Astrocyte (in vitro differentiated cells and primary cell): ENCODE data around the gene PPP1R1B.

ENCODE experiments used
- CTCF ChIP-seq: IDR thresholded peaks from 2 replicates; pipeline ENCODE4 v1.5.1; 2011; ENCODE audit warnings: low read depth, mild to moderate bottlenecking, inconsistent platforms, low read length, moderate library complexity; ENCODE audit not compliant: insufficient read depth
- EZH2 ChIP-seq: IDR thresholded peaks from 2 replicates; pipeline ENCODE4 v1.6.1; 2012; ENCODE audit warnings: mild to moderate bottlenecking, low read length, inconsistent platforms; ENCODE audit not compliant: insufficient read depth

GRCh38 chr17:39662551-39663339, 36.0 kb downstream of the PPP1R1B start:
- TF ChIP-seq CTCF = no peak
- no peak for TF ChIP-seq EZH2
